IMR-90 (cell line): Measurements from ENCODE around the gene ZNF841. TPM values are rescaled to one million over a fixed set of nuclear protein-coding genes. Genes with fewer than 3 reads are reported as not detected.
A peak's percentile ranks its signal among the peaks of the same experiment; 100 is the strongest.

Source experiments
- ATAC-seq: fragments of 200-7000 bp; cut with Tn5 transposase; 2 replicates; pipeline ENCODE4 v1.9.1; 2020; ENCODE audit warnings: low read depth, mild to moderate bottlenecking, moderate library complexity
- BruUV-seq: library from RNA; stranded (reverse); fragments of 400-500 nt; replicated peaks from 2 replicates; lab custom pipeline; 2021; lab: Mats Ljungman, UMichigan
- CTCF ChIA-PET: fragments of 300-600 bp; formaldehyde crosslinking; extraction: SDS; loops from one replicate; lab custom pipeline; 2021; ENCODE audit warnings: antibody characterized with exemption; lab: Yijun Ruan, JAX
- POLR2A ChIA-PET: fragments of 300-600 bp; sonication (Branson Sonifier 250); formaldehyde crosslinking; loops from one replicate; lab custom pipeline; 2022; ENCODE audit warnings: antibody characterized with exemption; ENCODE audit not compliant: unreplicated experiment; lab: Charles Lee
- DNase-seq: peaks from one replicate; pipeline ENCODE4 v3.0.0; 2013
- H2AFZ ChIP-seq: replicated peaks from 2 replicates; pipeline ENCODE3; 2013; ENCODE audit warnings: low read length, mild to moderate bottlenecking; ENCODE audit not compliant: poor library complexity
- H2AK5ac ChIP-seq: 2 replicates; pipeline ENCODE4 v1.6.1; 2013; ENCODE audit warnings: low read depth, low read length, inconsistent platforms
- H2AK9ac ChIP-seq: replicated peaks from 2 replicates; pipeline ENCODE3; 2013; ENCODE audit warnings: mild to moderate bottlenecking, low read depth, low read length, moderate library complexity; ENCODE audit not compliant: poor library complexity
- H2BK120ac ChIP-seq: 2 replicates; pipeline ENCODE4 v1.6.1; 2013; ENCODE audit warnings: low read depth, low read length, inconsistent platforms
- H2BK15ac ChIP-seq: 3 replicates; pipeline ENCODE4 v1.6.1; 2013; ENCODE audit warnings: low read depth, low read length, inconsistent platforms
- H2BK20ac ChIP-seq: 2 replicates; pipeline ENCODE4 v1.6.1; 2013; ENCODE audit warnings: low read depth, mild to moderate bottlenecking, inconsistent platforms, low read length, moderate library complexity
- H2BK5ac ChIP-seq: 2 replicates; pipeline ENCODE4 v1.6.1; 2013; ENCODE audit warnings: mild to moderate bottlenecking, low read depth, low read length, inconsistent platforms; ENCODE audit not compliant: poor library complexity, severe bottlenecking
- H3K14ac ChIP-seq: replicated peaks from 2 replicates; pipeline ENCODE4 v1.6.1; 2013; ENCODE audit warnings: low read depth, low read length, inconsistent platforms
- H3K18ac ChIP-seq: 2 replicates; pipeline ENCODE4 v1.6.1; 2013; ENCODE audit warnings: low read depth, low read length, control low read depth
- H3K23ac ChIP-seq: 2 replicates; pipeline ENCODE4 v1.6.1; 2013; ENCODE audit warnings: low read depth, low read length, inconsistent platforms
- H3K27ac ChIP-seq: 2 replicates; pipeline ENCODE4 v1.5.1; 2013; ENCODE audit warnings: mild to moderate bottlenecking, control low read depth, low read length; ENCODE audit not compliant: insufficient read depth
- H3K27me3 ChIP-seq: 2 replicates; pipeline ENCODE4 v1.6.1; 2013; ENCODE audit warnings: low read length; ENCODE audit not compliant: control insufficient read depth, insufficient read depth
- H3K36me3 ChIP-seq: 2 replicates; pipeline ENCODE4 v1.6.1; 2013; ENCODE audit warnings: low read length, mixed read lengths; ENCODE audit not compliant: control insufficient read depth, insufficient read depth
- H3K4ac ChIP-seq: 2 replicates; pipeline ENCODE4 v1.6.1; 2013; ENCODE audit warnings: low read depth, low read length, inconsistent platforms
- H3K4me1 ChIP-seq: 2 replicates; pipeline ENCODE4 v1.6.1; 2013; ENCODE audit warnings: low read length, mixed read lengths; ENCODE audit not compliant: control insufficient read depth, insufficient read depth
- H3K4me2 ChIP-seq: 2 replicates; pipeline ENCODE4 v1.6.1; 2013; ENCODE audit warnings: low read depth, mild to moderate bottlenecking, control low read depth, low read length, moderate library complexity
- H3K4me3 ChIP-seq: 2 replicates; pipeline ENCODE4 v1.5.1; 2013; ENCODE audit warnings: low read depth, mild to moderate bottlenecking, control low read depth, low read length, moderate library complexity; ENCODE audit not compliant: insufficient read depth
- H3K56ac ChIP-seq: 2 replicates; pipeline ENCODE4 v1.6.1; 2013; ENCODE audit warnings: low read length, inconsistent platforms; ENCODE audit not compliant: insufficient read depth; ENCODE audit errors: extremely low read depth
- H3K79me1 ChIP-seq, 2 experiments: 2 replicates each; pipeline ENCODE4 v1.6.1; 2013; ENCODE audit warnings: low read length in 2 of 2, inconsistent platforms in 1 of 2, low read depth in 1 of 2
- H3K9ac ChIP-seq: 2 replicates; pipeline ENCODE4 v1.6.1; 2013; ENCODE audit warnings: low read depth, low read length, control low read depth
- H3K9me1 ChIP-seq: 2 replicates; pipeline ENCODE4 v1.6.1; 2013; ENCODE audit warnings: low read length, inconsistent platforms; ENCODE audit not compliant: insufficient read depth
- H3K9me3 ChIP-seq: 2 replicates; pipeline ENCODE4 v1.6.1; 2013; ENCODE audit warnings: low read length; ENCODE audit not compliant: control insufficient read depth, insufficient read depth
- H4K20me1 ChIP-seq: 2 replicates; pipeline ENCODE4 v1.6.1; 2013; ENCODE audit warnings: low read length, inconsistent platforms; ENCODE audit not compliant: insufficient read depth
- H4K5ac ChIP-seq: 2 replicates; pipeline ENCODE4 v1.6.1; 2013; ENCODE audit warnings: mild to moderate bottlenecking, low read depth, low read length, control low read depth
- H4K8ac ChIP-seq, 2 experiments: 2 replicates each; pipeline ENCODE4 v1.6.1; 2013; ENCODE audit warnings: low read depth in 2 of 2, low read length in 2 of 2, control low read depth in 1 of 2, inconsistent platforms in 1 of 2
- H4K91ac ChIP-seq: 2 replicates; pipeline ENCODE4 v1.6.1; 2013; ENCODE audit warnings: low read depth, low read length, inconsistent platforms; ENCODE audit not compliant: insufficient read depth
- CEBPB ChIP-seq: IDR thresholded peaks from 2 replicates; pipeline ENCODE4 v1.6.1; 2012; ENCODE audit warnings: low read depth, low read length, improper control_type of control experiment
- FOS ChIP-seq: fragments of 150-350 bp; IDR thresholded peaks from 2 replicates; pipeline ENCODE4 v1.6.1; 2016; ENCODE audit warnings: low read depth, low read length
- MXI1 ChIP-seq: IDR thresholded peaks from 2 replicates; pipeline ENCODE4 v1.6.1; 2012; ENCODE audit warnings: low read depth, mild to moderate bottlenecking, low read length, moderate library complexity, borderline replicate concordance
- dilution Hi-C: fragments of 300-500 bp; cut with HindIII; formaldehyde crosslinking; loops from one replicate; pipeline ENCODE4 v1.14.3; 2018; ENCODE audit warnings: low sequenced_read_pairs; ENCODE audit not compliant: unreplicated experiment
- in situ Hi-C: fragments of 300-500 bp; cut with MboI; formaldehyde crosslinking; loops from 3 replicates; pipeline ENCODE4 v1.14.3; 2019; ENCODE audit warnings: low sequenced_read_pairs, inconsistent platforms, mixed read lengths
- intact Hi-C: fragments of 100-400 bp; cut with micrococcal nuclease; formaldehyde crosslinking; loops from 2 replicates; pipeline ENCODE4 v1.10.0; 2022
- polyA plus RNA-seq, 3 experiments: library from polyadenylated mRNA; depleted of rRNA; stranded (reverse); fragments of >200 nt; gene quantifications; 2 replicates each; pipeline ENCODE4 v1.2.3, GENCODE V29; 2012; ENCODE audit warnings: low replicate concordance in 1 of 3
- total RNA-seq: library from RNA; depleted of rRNA; stranded (reverse); fragments of >200 nt; gene quantifications from 2 replicates; pipeline ENCODE4 v1.2.3, GENCODE V29; 2012

Gene ZNF841
- total and polyA plus RNA-seq, 2 of the 4 experiments (the other 2 are of a cell fraction): 8.5 to 28.9 TPM

- Histone ChIP-seq H2BK5ac (no peak overlapping the region), H4K8ac (no peak overlapping the region), H3K4me1 (no peaks in the 10 kb centered on the region), H3K9me3 (peaks cover 45% of the 10 kb centered on the region), H2BK20ac (no peak overlapping the region), H3K4me3 (no peak overlapping the region), H3K14ac (no peak overlapping the region), H3K79me1 (peaks cover 21 to 22% of the 10 kb centered on the region in 2 experiments), H4K20me1 (no peaks in the 10 kb centered on the region), H4K91ac (no peak overlapping the region), H2AK9ac (no peak overlapping the region), H4K5ac (no peak overlapping the region), H3K4ac (no peak overlapping the region), H3K27me3 (no peaks in the 10 kb centered on the region), H3K4me2 (no peak overlapping the region), H2BK120ac (no peak overlapping the region), H3K56ac (no peak overlapping the region), H2BK15ac (no peak overlapping the region), H3K9ac (no peak overlapping the region), H3K36me3 (peaks cover 65% of the 10 kb centered on the region), H3K23ac (no peak overlapping the region), H2AK5ac (no peak overlapping the region), H3K18ac (no peak overlapping the region), H2AFZ (no peak overlapping the region), H3K27ac (no peak overlapping the region), H3K9me1 (no peaks in the 10 kb centered on the region)
- POLR2A ChIA-PET: no interaction called here
- in situ Hi-C loops: no loop called here
- TF ChIP-seq MXI1 (no peak), FOS (no peak), CEBPB (peak; percentile 8; the same call in 1 of the 2 replicates)
- intact Hi-C loops: no loop called here
- no TSS peak for BruUV-seq
- CTCF ChIA-PET: no interaction called here
- peak; percentile 30 for DNase-seq
- no peak for ATAC-seq
- dilution Hi-C loops: no loop called here
Measured at GRCh38 chr19:52086481-52086880, 9.1 kb downstream of the ZNF841 start.
